Measurements from ENCODE around the gene ZNF280D.

Gene ZNF280D

DNA sequence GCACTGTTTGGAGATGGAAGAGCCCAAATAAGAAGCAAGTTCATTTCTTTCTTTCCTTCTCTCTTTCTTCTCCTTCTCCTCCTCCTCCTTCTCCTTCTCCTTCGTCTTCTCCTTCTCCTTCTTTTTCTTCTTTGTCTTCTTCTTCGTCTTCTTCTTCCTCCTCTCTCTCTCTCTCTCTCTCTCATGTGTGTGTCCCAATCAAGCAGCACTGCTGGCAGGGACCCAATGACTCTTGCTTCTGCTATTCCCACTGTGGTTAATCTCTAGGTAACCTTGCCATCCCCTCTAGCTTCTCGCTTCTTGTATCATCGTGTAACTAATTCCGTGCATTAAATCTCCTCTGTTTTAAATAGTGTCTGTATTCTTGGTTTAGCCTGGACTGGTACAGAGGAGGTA, 26.1 kb upstream of the ZNF280D start:
- TF ChIP-seq ESRRG (CRISPR knock-in tag; IDR thresholded peaks at IDR 0.05) (no peak), GLIS3 (CRISPR knock-in tag; IDR thresholded peaks at IDR 0.05) (no peak), ZNF70 (CRISPR knock-in tag; IDR thresholded peaks at IDR 0.05) (no peak), ZNF8 (CRISPR knock-in tag; IDR thresholded peaks at IDR 0.05) (no peak), OSR1 (CRISPR knock-in tag; IDR thresholded peaks at IDR 0.05) (no peak), TOX (CRISPR knock-in tag; IDR thresholded peaks at IDR 0.05; ENCODE audit: borderline replicate concordance) (no peak), BACH2 (CRISPR knock-in tag; IDR thresholded peaks at IDR 0.05; ENCODE audit: borderline replicate concordance) (no peak), TCF4 (CRISPR knock-in tag; IDR thresholded peaks at IDR 0.05; ENCODE audit: borderline replicate concordance) (no peak), ZC3H10 (CRISPR knock-in tag; IDR thresholded peaks at IDR 0.05) (no peak), ZFP3 (CRISPR knock-in tag; IDR thresholded peaks at IDR 0.05) (no peak), SNAI2 (CRISPR knock-in tag; IDR thresholded peaks at IDR 0.05) (no peak)
- TF ChIP-seq, protein P1, sequence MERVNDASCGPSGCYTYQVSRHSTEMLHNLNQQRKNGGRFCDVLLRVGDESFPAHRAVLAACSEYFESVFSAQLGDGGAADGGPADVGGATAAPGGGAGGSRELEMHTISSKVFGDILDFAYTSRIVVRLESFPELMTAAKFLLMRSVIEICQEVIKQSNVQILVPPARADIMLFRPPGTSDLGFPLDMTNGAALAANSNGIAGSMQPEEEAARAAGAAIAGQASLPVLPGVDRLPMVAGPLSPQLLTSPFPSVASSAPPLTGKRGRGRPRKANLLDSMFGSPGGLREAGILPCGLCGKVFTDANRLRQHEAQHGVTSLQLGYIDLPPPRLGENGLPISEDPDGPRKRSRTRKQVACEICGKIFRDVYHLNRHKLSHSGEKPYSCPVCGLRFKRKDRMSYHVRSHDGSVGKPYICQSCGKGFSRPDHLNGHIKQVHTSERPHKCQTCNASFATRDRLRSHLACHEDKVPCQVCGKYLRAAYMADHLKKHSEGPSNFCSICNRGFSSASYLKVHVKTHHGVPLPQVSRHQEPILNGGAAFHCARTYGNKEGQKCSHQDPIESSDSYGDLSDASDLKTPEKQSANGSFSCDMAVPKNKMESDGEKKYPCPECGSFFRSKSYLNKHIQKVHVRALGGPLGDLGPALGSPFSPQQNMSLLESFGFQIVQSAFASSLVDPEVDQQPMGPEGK (CRISPR knock-in tag; IDR thresholded peaks at IDR 0.05; ENCODE audit: borderline replicate concordance): no peak
- TF ChIP-seq, protein P2, sequence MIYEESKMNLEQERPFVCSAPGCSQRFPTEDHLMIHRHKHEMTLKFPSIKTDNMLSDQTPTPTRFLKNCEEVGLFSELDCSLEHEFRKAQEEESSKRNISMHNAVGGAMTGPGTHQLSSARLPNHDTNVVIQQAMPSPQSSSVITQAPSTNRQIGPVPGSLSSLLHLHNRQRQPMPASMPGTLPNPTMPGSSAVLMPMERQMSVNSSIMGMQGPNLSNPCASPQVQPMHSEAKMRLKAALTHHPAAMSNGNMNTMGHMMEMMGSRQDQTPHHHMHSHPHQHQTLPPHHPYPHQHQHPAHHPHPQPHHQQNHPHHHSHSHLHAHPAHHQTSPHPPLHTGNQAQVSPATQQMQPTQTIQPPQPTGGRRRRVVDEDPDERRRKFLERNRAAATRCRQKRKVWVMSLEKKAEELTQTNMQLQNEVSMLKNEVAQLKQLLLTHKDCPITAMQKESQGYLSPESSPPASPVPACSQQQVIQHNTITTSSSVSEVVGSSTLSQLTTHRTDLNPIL (CRISPR knock-in tag; IDR thresholded peaks at IDR 0.05; ENCODE audit: low read depth): no peak
- TF ChIP-seq, protein P3, sequence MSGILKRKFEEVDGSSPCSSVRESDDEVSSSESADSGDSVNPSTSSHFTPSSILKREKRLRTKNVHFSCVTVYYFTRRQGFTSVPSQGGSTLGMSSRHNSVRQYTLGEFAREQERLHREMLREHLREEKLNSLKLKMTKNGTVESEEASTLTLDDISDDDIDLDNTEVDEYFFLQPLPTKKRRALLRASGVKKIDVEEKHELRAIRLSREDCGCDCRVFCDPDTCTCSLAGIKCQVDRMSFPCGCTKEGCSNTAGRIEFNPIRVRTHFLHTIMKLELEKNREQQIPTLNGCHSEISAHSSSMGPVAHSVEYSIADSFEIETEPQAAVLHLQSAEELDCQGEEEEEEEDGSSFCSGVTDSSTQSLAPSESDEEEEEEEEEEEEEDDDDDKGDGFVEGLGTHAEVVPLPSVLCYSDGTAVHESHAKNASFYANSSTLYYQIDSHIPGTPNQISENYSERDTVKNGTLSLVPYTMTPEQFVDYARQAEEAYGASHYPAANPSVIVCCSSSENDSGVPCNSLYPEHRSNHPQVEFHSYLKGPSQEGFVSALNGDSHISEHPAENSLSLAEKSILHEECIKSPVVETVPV (CRISPR knock-in tag; IDR thresholded peaks at IDR 0.05): no peak
- TF ChIP-seq, protein P4, sequence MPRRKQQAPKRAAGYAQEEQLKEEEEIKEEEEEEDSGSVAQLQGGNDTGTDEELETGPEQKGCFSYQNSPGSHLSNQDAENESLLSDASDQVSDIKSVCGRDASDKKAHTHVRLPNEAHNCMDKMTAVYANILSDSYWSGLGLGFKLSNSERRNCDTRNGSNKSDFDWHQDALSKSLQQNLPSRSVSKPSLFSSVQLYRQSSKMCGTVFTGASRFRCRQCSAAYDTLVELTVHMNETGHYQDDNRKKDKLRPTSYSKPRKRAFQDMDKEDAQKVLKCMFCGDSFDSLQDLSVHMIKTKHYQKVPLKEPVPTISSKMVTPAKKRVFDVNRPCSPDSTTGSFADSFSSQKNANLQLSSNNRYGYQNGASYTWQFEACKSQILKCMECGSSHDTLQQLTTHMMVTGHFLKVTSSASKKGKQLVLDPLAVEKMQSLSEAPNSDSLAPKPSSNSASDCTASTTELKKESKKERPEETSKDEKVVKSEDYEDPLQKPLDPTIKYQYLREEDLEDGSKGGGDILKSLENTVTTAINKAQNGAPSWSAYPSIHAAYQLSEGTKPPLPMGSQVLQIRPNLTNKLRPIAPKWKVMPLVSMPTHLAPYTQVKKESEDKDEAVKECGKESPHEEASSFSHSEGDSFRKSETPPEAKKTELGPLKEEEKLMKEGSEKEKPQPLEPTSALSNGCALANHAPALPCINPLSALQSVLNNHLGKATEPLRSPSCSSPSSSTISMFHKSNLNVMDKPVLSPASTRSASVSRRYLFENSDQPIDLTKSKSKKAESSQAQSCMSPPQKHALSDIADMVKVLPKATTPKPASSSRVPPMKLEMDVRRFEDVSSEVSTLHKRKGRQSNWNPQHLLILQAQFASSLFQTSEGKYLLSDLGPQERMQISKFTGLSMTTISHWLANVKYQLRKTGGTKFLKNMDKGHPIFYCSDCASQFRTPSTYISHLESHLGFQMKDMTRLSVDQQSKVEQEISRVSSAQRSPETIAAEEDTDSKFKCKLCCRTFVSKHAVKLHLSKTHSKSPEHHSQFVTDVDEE (CRISPR knock-in tag; IDR thresholded peaks at IDR 0.05): no peak
- ATAC-seq: peak; percentile 78

DNA sequence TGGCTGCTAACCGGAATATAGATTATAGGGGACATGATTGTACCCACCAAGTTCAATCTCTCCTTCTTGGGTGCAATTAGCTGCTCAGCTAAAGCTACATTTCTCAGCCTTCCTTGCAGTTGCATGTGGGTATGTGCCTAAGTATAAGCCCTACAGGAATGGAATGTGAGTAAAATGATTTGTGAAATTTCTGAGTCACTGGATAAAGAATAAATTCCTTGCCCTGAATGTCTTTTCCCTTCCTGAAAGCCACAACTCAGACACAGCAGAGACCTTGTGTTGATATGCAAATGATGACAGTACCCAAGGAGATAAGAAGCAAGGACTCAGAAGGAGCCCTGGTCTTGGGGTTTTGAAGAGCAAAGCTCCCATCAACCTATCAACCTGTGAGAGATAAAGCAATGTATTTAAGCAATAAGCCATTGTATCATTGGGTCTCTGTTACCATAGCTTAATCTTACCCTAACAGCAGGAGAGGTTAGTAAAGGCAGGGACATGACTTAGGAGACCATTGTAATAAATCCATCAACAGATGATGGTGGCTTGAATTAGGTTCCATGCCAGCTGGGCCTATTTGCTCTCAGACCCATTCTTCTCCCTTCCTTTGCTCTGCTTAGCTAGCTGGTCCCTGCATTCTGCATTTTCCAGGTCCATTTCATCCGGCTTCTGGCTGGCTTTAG, 25.6 kb upstream of the ZNF280D start:
- ATAC-seq: peak; percentile 80
- TF ChIP-seq CSDC2 (CRISPR knock-in tag; IDR thresholded peaks at IDR 0.05) (no peak), ZNF565 (CRISPR knock-in tag; conservative IDR thresholded peaks at IDR 0.05; ENCODE audit: low read depth) (no peak), GLIS3 (CRISPR knock-in tag; IDR thresholded peaks at IDR 0.05) (no peak), PPARA (CRISPR knock-in tag; IDR thresholded peaks at IDR 0.05; ENCODE audit: borderline replicate concordance) (no peak), TOX (CRISPR knock-in tag; IDR thresholded peaks at IDR 0.05; ENCODE audit: borderline replicate concordance) (no peak), ZNF70 (CRISPR knock-in tag; IDR thresholded peaks at IDR 0.05) (no peak), SNAI2 (CRISPR knock-in tag; IDR thresholded peaks at IDR 0.05) (no peak)
- TF ChIP-seq, protein P3 (CRISPR knock-in tag; IDR thresholded peaks at IDR 0.05): no peak
- TF ChIP-seq, protein P4 (CRISPR knock-in tag; IDR thresholded peaks at IDR 0.05): no peak
